Measurements from ENCODE around the gene PAX7. TPM values are rescaled to one million over a fixed set of nuclear protein-coding genes. Genes with fewer than 3 reads are reported as not detected.

Gene PAX7
- total RNA-seq, 1 experiment from 2014 or later: 0.97 TPM

DNA sequence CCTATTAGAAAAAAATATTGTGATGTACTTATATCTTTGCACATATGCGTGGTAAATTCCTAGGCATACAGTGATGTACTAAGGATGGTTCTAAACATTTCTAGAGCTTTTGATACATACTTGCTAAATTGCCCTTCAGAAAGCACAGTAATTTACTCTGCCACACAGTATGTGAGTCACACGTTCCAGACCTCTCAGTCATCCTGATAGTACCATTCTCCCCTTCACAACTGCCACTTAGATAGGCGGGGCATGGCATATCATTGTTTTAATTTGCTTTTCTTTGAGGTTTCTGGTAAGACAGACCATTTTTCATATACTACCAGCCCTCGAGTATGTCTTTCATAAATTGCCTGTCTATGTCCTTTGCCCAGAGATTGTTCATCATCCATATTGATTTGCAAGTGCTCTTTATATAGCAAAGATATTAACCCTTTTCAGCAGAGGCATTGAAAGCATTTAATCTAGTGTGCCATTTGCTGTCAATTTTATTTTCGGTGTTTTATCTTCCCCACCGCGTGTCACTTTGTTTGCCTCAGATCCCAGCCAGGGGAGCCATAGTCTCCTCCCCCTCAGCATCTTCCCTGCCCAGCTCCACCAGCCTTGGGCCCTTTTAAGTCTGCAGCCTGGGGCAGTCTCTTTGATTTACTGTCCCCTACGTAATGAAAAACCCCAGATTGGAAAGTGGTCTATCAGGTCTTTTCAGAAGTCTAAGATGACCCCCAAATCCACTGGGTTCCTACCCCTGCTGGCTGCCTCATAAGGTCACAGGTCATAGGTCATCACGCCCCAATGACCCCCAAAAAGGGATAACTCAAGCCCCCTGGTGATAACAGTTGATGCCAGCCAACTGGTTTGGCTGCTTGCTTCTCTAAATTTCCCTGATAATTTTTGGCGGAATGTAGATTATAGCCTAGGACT lies 11.8 kb upstream of the PAX7 start:
- DNase-seq (ENCODE audit: low read depth): peak; percentile 96

DNA sequence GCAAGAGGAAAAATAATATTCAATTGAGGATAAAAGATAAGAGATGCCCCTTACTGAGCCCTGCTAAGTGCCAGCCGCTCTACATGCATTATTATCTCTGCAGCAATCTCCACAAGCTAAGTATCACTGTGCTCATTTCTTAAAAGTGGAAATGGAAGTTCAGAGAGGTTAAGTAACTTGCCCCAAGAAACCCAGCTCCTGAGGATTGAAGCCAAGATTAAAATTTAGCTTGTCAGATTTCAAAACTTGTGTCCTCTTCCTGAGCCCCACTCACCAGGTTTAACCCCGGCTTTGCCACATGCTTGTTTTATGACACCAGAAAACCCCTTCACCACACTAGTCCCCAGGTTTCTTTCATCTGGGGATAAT lies 11.2 kb upstream of the PAX7 start:
- no peak for DNase-seq (ENCODE audit: low read depth)

DNA sequence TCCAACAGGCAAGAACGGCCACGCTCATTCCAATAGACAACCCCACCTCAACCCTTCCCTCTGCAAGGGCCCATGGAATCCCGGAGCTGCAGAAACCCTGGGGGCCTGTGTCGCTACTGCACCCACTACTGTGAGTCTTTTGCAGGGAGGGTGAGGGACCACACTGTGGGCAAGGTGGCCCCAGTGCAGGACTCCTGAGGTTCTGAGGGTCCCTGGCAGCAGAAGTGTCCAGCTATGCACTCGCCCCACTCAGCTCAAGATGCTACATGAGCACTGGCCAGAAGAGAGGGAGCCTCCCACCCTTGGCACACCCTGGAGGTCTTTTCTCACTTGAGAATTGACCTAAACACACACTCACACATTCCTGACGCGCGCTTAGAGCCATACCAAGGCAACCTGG lies 2.1 kb upstream of the PAX7 start:
- no peak for DNase-seq (ENCODE audit: low read depth)

DNA sequence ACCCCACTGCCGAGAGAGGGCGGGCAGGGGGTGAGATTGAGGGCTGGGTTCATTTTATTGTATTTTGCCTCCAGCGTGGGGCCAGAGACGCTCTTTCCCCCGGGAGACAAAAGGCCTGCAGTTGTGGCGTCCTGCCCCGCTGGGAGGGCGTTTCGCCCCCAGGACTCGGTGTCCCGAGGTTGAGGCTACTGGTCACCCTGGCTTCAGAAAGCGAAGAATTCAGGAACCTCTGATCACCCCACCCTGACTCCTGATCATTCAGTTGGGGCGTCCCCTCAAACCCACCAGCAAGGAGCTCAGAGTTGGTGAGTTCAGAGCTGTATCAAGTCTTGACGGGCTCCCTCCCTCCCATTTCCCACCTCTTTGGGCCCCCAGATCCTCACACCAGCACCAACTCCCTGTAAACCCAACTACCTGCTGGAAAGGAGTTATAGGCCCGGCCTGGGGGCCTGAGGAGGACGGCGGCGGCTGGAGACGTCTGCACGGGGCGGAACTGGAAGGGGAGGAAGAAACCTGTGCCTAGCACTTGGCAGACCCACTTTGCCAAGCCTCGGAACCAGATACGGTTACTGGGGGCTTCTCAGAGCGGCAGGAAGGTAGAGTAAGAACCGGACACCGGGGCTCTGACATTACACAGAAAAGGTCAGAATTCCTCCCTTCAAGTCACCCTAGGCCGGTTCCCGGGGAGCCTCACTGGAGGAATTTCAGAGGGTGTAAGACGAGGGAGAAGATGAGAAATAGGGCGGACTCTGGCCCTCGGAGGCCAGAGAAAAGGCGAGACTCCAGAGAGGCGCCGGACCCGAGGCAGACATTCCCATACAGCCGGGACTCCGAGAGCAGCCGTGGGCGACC lies 761 bp upstream of the PAX7 start:
- DNase-seq (ENCODE audit: low read depth): no peak

DNA sequence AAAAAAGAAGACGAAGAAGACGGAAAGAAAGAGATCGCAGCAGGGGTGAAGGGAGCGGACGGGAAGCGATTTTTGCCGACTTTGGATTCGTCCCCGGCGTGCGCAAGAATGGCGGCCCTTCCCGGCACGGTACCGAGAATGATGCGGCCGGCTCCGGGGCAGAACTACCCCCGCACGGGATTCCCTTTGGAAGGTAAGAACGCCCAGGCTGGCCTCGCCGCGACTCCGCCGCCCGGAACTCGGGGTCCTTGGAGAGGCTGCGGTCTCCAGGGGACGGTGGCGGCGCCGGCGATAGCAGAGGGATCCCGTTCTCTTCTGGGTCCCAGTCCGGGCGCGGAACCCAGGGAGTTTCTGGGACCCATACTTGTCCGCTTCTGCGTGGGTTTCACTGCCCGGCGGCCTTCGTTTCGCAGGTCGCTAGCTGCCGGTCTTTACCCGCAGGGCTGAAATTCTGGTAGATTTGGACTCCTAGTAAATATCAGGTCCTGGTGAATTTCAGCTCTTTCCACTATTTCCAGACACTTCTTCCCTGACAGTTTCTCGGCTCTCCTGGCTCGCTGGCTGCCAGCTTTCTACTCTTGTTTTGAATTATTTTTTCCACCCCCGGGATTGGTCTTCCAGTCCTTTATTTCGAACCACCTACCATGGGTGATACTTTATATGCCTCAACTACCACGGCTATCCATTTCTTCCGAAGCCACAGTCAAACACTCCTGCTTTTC lies 1.0 kb downstream of the PAX7 start:
- DNase-seq (ENCODE audit: low read depth): peak; percentile 46

DNA sequence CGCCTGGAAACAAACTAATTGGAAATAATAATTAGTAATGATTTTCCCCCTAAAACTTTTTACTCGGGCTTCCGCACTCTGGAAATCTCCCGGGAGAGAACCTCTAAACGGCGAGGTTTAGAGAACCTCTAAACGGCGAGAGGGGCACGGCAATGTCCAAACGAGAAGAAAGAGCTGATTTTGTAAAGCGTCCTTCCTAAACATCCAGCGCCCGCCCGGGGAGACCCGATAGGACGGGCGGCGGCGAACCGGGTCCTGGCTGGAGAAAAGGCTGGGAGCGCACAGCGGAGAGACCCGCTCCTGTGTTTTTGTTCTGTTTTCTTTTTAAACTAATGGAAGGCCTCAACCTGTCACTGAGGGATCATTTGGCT lies 1.6 kb downstream of the PAX7 start:
- no peak for DNase-seq (ENCODE audit: low read depth)

DNA sequence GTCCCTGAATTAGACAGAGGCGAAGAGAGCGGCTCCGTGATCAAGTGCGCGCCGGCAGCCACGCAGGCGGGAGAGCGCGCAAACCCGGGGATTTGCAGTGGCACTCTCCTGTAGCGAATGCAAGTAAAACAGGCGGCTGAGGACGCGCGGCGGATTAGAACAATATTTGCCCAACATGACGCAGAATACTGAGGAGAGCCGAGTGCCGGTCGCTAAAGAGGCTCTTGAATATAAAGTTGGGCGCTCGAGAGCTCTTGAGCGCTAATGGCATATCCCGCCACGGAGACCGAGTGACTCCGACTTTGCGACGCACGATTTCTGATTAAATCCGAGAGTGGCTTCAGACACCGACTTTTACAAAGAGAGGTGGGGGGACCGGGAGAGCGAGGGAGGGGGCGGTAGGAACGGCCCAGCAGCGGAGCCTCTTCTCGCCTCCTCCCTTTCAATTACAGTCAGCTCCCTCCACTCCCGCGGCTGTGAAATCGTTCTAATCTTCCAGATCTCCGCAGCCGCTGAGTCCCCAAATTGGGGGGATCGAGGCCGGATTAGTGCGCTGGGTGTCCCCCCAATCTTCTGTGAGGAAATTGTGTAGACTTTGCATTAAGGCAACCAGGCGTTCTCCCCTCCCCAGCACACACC lies 2.3 kb downstream of the PAX7 start:
- DNase-seq (ENCODE audit: low read depth): peak; percentile 52

DNA sequence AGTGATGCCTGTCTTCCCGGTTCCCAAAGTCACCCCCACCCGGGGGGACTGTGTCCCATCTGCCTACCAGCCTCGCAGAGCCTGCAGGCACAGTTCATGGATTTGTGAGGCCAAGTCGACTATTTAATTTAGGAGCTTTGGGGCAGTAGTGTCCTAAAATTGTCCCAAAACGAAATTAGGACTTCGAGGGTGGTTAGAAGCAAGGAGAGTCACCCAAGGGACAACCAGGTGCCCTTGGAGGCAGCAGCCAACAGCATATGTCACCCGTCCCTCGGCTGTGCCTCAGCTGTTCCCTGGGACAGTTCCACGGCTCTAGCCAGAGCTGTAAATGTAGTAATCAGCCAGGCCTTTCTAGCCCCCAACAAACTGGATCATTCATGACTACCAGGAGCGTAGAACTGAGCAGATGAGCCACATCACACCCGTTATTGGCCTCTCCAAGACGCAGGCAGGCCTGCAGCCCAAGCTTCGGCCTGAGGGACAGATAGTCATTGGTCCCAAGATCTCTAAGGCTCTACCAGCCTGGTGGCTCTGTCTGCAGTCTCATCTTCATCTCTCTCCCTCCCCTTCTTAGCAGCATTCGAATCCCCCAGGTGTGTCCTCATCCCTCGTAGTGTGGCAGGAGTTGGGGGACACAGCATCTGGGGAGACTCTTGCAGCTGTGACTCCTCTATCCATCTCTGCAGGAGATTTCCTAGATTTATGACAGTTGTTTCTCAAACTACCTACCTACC lies 2.9 kb downstream of the PAX7 start:
- DNase-seq (ENCODE audit: low read depth): no peak

DNA sequence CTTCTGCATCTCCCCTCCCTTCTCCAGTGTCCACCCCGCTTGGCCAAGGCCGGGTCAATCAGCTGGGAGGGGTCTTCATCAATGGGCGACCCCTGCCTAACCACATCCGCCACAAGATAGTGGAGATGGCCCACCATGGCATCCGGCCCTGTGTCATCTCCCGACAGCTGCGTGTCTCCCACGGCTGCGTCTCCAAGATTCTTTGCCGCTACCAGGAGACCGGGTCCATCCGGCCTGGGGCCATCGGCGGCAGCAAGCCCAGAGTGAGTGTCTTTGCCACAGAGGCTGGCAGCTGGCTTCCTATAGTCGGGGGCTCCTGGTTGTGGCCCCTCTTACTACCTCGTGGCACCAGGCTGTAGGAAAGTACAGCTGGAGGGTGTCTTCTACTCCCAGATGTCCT lies 3.6 kb downstream of the PAX7 start:
- no peak for DNase-seq (ENCODE audit: low read depth)

DNA sequence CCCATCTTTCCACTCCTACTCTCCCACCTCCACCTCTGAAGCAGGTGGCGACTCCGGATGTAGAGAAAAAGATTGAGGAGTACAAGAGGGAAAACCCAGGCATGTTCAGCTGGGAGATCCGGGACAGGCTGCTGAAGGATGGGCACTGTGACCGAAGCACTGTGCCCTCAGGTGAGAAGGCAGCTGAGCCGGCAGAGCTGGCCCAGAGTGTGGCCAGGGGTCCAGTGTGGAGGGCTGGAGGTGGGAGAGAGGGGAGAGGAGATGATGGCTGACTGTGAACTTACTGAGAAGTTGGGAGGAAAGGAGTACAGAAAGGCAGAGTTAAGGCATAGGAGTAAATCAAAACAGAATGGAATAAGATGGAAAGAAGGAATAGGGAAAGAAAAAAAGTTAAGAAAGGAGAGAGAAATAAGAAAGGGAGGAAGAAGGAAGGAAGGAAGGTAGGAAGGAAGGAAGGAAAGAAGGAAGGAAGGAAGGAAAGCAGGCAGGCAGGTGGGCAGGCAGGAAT lies 4.5 kb downstream of the PAX7 start:
- DNase-seq (ENCODE audit: low read depth): no peak

DNA sequence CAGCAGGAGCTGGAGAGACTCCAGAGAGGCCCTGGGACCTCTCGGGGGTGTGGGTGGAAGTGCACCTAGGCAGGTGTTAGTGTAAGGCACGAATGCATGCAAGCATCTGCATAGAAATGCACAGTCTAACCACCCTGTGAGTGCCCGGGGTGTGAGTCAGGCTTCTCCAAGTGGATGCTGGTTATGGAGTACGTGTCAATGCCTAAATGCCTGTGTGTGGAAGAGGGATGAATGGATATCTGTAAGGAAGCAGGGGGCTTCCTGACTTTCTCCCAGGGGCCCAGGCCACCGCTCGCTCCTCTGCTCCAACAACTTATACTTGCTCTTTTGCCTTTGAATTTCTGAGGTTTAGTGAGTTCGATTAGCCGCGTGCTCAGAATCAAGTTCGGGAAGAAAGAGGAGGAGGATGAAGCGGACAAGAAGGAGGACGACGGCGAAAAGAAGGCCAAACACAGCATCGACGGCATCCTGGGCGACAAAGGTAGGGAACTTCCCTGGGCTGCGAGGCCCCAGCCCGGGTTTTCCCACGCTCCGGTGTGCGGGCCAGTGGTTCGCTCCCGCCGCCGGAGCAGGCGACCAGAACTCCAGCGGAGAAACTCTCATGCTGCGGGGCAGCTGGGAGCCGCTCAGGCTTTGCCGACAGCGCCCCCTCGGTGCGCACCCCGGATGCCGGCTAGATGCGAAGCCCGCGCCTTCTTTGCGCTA lies 5.4 kb downstream of the PAX7 start:
- DNase-seq (ENCODE audit: low read depth): peak; percentile 87

DNA sequence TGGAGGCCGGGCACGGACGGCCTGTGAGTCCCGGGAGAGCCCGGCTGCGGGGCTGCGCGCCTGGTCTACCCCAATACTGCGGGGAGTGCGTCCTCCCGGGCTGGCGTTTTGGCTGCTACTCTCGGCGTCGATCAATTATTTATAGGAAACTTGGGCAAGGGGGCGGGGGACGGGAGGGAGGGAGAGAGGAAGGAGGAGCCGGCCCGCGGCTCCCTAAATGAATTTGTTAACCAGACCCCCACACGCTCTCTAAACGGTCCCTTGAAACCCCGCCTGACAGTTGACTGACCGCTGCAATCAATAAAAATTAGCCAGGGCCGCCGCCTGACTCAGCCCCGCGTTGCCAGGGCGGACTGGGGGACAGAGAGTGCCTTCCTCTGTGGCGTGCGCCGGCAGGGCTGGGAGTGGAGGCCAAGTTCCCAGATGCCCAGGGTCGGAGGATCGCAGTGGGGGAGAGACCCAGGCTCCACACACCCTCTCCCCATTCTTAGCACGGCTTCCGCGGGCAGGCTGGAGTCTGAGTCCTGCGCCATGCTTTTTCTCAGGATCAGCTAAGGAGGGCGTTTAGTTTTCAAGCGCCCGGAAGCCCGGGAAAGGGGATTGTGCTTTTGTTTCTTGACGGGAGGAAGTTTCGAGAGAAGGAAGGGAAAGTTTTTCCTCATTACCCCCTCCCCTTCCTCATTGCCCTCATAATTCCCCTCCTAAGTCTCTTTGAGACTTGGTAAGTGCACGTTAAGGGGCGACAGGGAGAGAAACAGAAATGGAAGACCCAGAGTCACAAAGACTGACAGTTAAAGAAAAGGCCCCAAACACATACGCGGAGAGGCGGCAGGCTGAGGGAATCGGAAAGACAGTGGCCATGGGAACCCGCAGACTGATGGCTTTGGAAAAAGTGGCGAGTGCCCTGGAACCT lies 6.2 kb downstream of the PAX7 start:
- DNase-seq (ENCODE audit: low read depth): peak; percentile 76

DNA sequence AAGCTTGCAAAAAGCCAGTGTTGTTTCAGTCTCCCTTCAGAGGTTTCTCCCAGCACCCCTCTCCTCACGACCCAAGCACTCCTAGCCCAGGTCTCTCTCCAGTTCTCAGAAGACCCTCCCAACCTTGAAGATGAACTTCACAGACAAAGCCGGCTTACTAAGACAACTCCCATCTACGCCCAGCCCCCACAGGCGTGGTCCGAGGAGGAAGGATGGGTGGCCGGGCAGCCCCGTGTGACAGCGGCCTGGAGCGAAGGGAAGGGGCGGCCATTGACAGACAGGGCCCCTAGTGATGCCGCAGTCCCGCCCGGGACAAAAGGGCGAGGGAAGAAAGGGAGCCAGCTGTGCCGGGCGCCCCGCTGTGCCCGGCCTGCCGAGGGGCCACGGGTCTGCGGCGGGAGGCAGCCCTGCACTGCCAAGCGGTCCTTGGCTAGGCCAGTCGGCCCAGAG lies 6.9 kb downstream of the PAX7 start:
- DNase-seq (ENCODE audit: low read depth): no peak

DNA sequence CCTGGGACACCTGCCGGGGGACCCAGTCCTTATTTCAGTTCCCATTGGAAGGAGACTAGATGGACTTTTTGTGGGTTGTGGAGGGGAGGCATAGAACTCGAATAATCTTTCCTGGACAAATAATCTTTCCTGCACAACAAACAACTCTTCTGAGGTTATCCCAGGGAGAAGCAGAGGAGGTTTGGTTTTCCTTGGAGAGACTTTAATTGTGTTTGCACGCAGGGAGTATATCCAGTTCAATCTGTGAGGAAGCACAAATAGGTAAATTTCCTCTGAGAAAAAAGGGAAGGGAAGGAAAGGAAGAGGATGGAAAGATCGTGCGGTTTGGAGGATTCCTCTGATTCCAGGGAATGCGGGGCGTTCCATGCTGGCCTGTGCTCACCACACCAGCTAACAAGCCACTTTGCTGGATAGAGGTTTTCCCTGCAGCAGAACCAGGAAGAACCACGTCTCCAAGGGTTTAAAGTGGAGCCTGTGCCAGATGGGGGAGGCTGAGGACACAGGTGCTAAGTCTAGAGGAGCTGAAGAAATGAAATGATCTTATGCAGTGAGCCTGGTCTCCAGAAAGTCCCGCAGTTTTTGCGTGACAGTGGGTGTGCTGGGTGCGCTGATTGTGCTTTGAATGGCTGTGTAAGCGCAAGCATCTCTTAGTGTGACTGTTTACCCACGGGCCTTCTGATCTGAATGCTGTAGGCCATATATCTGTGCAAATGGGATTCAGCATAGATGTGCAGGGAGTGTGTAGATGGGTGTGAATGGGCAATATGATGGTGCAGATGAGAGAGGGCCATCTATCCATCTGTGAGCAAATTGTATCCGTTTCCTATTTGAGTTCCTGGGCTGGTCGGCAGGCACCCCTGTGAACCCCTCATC lies 7.6 kb downstream of the PAX7 start:
- DNase-seq (ENCODE audit: low read depth): no peak

DNA sequence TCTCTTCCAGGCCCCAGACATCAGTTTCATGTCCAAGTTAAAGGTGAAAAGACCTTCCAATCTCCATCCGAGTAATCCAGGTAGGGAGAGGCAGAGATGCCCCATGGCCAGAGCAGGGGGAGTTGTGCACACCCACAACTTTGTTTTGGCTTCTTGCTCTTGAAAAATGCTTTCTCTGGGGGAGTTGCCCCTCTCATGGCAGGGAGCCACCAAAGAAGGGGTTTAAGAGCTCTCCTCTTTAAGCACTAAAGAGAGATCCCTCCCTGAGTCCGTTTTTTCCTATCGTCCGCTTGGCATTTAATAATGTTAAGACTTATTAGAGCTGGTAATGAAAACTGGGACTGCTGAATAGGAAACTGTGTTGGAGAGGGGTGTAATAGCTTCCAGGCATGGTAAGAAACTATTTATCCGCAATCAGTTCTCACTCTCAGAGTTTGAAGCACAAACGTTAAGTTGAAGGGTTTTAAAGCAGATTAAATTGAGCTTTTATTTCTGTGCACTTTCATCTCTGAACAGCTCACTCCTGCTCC lies 8.3 kb downstream of the PAX7 start:
- no peak for DNase-seq (ENCODE audit: low read depth)

DNA sequence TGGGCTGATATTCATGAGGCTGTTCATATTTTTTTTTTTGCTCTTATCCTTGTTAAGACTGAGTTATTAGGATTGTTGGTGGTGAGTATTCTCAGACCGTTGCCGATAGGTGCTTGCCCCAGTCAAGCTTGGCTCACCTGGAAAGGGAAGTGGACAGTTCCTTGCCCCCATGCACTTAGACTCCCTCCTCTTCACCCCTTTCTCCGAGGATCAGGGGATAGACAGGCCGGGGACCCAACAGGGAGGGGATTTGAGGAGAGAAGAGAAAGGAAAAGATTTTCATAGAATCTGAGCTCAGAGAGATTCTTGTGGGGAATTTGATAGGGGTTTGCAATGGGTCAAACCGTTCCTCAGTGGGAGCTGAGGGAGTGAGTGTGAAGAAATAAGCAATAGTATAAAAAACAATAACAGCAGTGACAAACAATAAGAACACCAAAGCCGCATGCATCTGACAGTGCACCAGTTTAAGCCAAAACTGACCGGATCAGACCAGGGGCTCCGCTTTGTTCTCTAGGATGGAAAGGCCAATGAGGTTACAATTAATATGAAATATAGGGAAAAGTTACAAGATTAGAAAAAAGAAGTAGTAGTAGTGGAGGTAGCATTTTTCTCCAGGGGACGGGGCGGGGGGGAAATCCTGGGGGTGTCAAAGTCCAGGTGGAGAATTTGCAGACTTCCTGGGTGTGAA lies 8.9 kb downstream of the PAX7 start:
- no peak for DNase-seq (ENCODE audit: low read depth)

Measured in Daoy (cell line).